GM21576 (cell line): ENCODE results near the gene PIP5K1B.

Source experiments
- ATAC-seq: cut with Tn5 transposase; IDR thresholded peaks from one replicate; pipeline ENCODE4 v1.9.1; 2021; ENCODE audit warnings: mild to moderate bottlenecking, moderate library complexity; ENCODE audit not compliant: unreplicated experiment

PIP5K1B gene

GRCh38 chr9:68805890-68806517, 101.0 kb downstream of the PIP5K1B start:
- no peak for ATAC-seq

DNA sequence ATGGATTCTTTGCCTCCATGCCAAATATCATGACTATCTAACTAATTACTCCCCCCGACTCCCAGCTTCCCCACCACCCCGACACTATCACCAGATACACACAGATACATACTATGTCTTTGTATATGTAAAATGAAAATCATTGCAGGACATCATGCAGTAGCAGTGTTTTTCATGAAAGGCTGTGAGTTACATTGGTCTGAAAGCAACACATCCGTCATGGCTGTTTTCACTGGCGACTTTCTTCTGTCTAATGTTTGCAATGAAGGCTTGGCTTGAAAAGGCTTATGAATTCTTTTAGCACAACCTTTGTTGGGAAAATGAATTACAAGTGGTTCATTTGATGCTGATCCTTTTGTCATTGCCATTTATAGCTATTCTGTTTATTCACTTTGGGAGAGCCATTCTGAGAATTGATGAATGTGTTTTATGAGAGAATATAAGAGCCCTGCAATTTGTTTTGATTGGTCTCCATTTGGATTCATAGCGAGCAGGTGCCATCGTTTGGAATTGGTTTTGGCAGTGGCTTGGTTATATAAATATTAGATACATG, 103.4 kb downstream of the PIP5K1B start:
- no peak for ATAC-seq

DNA sequence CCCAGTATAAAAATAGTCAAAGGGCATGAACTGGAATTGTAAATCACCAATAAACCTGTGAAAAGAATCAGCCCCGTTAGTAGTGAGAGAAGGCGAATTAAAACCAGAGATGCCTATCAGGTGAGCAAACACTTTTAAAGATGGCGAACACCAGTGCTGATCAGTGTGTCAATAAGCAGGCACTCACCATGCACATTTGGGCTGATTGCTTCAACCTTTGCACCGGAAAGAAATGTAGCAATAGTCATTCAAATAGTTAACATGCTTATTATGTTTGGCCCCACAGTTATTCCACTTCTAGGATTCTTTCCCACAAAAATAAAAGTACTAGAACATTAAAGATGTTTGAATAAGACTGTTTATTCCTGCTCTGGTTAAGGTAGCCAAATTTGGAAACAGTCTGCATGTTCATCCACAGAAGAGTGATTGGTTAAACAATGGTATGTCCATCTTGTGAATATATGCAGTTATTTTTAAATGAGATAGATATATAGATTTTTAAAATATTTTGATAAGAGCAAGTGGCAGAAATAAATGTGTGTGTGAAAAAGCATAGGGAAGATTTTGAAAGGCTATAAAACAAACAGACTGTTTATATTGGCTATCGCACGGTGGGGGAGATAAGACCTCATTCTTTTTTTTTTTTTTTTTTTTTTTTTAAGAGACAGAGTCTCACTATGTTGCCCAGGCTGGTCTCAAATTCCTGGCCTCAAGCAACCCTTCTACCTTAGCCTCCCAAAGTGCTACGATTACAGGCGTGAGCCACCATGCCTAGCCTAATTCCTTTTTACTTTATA, 112.2 kb downstream of the PIP5K1B start:
- ATAC-seq, result no peak

DNA sequence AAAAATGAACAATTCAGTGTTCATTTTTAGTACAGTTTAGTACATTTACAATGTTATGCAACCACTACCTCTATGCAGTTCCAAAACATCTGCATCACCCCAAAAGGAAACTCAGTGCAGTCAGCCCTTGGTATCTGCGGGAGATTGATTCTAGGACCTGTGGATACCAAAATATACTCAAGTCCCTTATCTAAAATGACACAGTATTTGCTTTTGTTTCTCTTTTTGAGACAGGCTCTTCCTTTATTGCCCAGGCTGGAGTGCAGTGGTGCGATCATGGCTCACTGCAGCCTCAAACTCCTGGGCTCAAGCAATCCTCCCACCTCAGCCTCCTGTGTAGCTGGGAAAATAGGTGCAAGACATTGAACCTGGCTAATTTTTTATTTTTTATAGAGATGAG, 114.0 kb downstream of the PIP5K1B start:
- ATAC-seq, result no peak

DNA sequence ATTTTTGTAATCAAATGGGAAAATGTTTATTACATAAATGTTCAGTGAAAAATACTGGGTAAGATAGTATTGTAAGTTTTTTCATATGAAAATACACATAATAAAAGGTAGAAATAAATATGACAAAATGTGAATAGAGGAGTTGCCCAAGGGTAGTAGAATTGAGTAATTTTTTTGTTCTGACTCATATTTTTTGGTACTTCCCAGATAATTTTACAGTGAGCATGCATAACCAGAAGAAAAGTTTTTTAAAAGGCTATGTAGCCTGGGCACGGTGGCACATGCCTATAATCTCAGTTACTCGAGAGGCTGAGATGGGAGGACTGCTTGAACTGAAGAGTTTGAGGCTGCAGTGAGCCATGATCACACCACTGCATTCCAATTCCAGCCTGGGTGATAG, 116.9 kb downstream of the PIP5K1B start:
- ATAC-seq, result no peak

DNA sequence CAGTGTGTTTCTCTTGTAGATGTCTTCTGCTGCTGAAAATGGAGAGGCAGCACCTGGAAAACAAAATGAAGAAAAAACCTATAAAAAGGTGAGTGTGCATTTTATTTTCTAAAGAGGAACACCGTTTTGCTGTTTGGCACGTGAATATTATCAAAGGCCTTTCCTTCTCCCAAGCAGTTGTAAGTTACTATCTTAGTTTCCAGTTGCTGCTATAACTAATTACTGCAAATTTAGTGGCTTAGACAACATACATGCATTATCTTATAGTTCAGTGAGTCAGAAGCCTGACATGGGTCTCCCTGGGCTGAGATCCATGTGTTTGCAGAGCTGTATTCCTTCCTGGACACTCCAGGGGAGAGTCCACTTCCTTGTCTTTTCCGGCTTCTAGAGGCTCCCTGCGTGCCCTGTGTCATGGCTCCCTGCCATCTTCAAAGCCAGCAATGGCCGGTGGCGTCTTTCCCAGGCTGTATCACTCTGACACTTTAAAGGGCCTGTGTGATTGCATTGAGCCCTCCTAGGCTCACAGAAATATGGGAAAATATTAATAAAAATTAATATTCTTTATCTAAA, 117.6 kb downstream of the PIP5K1B start:
- no peak for ATAC-seq

DNA sequence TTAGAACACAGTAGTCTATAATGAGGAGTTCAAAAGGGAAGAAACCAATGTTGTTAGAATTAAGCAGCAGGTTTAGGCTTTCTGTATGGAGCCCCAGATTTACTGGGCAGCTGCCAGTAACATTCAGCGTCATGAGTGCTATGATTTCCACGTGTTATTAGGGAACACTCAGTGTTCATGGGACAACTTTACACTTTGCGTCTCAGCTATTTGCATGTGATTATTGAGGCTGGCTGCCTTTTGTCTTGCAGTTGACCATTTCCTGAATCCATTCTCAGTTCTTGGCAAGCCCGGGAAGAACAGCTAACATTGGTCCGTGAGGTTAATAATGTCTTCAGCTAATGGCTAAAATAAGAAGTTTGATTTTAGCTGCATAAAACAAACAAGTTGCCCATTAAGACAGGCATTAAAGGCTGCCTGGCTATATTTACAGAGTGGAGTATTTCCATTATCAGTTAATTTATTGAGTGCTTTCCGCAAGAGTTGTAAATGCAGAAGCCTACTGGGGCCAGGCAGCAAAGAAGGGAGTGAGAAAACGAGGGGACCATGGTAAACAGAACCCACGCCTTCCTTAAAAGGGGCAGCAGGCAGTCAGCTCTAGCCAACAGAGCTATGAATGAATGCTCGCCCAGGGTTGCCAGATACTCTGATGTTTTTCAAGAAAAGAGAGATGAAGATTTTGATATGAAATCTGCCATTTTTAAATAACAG, 120.9 kb downstream of the PIP5K1B start:
- no peak for ATAC-seq

- no peak for ATAC-seq
These were observed 123.1 kb downstream of the PIP5K1B start for GRCh38 chr9:68827837-68828744.

- no peak for ATAC-seq
These were observed 127.1 kb downstream of the PIP5K1B start for GRCh38 chr9:68832101-68832500.

GRCh38 chr9:68832861-68833518, 128.0 kb downstream of the PIP5K1B start:
- no peak for ATAC-seq

GRCh38 chr9:68834931-68835520, 130.0 kb downstream of the PIP5K1B start:
- no peak for ATAC-seq

GRCh38 chr9:68836788-68837187, 131.7 kb downstream of the PIP5K1B start:
- no peak for ATAC-seq

DNA sequence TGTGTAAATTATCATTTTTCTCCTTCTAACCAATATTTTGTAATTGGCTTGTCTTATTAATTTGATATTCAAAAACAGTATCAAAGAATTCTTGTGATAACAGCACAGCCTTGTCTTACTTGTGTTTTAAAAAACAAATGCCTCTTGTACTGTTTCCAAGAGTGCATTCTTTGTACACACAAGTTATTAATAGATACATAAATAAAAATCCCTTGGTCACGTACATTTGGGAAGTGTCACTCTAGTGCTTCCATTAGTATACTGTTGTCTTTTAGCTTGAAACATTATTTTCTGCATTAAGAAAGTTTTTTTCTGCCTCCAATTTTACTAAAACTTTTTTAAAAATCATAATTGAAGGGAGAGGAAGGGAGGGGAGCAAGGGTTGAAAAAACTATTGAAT, 133.2 kb downstream of the PIP5K1B start:
- no peak for ATAC-seq

DNA sequence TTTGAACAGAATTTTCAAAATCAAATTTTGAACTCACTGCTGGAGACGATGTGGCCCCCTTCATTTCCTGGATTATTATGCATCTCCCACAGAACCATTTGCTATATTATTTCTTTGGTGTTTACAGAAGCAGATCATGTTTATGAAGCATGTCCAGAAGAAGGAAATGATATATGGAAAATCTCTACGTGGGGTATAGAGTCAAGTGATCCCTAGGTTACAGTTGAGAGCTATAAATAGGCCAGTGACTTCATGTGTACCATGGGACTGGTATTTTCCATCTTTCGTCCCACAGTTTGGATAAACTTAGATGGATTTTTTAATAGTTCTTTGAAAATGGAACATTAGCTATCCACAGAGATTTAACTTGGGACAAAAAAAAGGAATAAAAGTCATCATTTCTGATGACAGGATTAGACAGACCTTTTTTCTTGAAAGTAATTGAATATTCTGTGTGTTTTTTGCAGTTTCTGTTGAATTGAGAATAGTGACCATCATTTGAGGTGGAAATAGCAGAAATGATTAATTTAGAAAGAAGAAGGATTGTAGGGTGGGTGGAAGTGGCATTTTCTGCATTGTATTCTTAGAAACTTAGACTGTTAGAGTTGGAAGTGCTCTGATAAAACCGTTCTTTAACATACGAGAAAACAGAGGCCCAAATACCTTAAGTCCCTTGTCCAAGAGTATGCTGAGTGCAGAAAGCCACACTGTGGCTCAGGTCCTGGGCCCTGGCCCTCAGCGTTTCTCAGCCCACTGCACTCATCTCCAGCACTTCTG, 136.4 kb downstream of the PIP5K1B start:
- ATAC-seq, result no peak

DNA sequence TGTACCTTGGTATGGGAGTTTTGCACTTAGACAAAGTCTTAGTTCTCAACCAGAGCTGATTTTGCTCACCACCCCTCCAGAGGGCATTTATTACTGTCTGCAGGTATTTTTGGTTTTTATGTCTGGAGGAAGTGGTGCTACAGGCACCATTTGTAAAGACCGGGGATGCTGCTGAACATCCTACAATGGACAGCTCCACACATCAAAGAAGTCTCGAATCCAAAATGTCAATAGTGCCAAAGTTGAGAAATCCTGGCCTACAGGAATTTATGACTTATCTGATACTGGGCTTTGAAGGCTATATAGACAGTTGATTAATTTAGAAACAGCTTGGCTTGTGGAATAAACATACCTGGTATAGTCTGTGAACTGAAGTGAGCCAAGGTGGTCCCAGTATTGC, 137.5 kb downstream of the PIP5K1B start:
- ATAC-seq, result no peak

DNA sequence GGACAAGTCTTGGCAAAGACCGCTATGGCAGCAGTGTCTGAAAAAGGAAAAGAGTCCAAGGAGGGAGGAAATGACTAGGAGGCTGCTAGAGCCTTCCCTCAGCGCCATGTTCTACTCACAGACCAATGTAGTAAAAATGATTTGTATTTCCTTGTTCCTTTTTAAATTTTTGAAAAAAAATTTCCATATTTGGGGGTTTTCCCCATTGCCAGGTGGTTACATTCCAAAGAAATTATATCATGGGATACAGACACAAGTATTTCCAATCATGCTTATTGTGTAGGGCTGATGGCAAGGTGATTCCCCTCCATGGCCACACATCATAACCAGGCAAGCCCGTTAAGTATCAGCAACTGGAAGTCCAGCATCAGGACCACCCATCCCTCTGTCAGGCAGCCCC, 138.2 kb downstream of the PIP5K1B start:
- no peak for ATAC-seq

DNA sequence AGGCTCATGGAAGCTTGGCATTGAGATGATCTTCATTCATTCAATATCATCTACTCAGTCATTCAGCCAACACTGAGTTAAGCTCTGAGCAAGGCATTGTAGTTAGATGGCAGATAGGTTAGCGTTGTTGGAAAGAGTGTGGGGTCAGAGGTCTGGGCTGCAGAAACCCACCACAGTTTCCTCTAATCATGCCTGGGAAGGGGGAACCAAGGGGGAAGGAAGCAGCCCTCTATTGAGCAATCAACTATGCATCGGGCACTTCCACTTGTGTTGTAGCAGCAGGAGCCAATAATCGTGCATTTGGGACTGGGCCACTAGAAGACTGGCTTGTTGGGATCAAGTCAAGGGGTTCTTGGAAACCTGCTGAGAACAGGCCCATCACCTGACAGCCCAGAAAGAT, 139.1 kb downstream of the PIP5K1B start:
- no peak for ATAC-seq
